Activated T-cell treated with anti-CD3 and anti-CD28 coated beads, Interleukin-2, amount 50 U/mL, for 24 hours (primary cell): ENCODE measurements around the gene CA4.
"Not testable (repeated sequence)": the region's sequence is repeated elsewhere in the genome, so short reads cannot be mapped to it uniquely, and the experiment has no call there.

Source experiments
- DNase-seq: peaks from one replicate; pipeline ENCODE4 v3.0.0-alpha.2; 2020
- H3K27ac Mint-ChIP-seq: 2 replicates; pipeline ENCODE4 v1.8.0; 2020; ENCODE audit warnings: mild to moderate bottlenecking, mixed read lengths
- H3K27me3 Mint-ChIP-seq: 2 replicates; pipeline ENCODE4 v1.8.0; 2020; ENCODE audit warnings: mixed read lengths
- H3K36me3 Mint-ChIP-seq: 2 replicates; pipeline ENCODE4 v1.8.0; 2020; ENCODE audit warnings: low read depth, mixed read lengths
- H3K4me1 Mint-ChIP-seq: 2 replicates; pipeline ENCODE4 v1.8.0; 2020; ENCODE audit warnings: low read depth, mixed read lengths
- H3K4me3 Mint-ChIP-seq: 2 replicates; pipeline ENCODE4 v1.8.0; 2020; ENCODE audit warnings: mild to moderate bottlenecking, moderate library complexity, mixed read lengths
- H3K9me3 Mint-ChIP-seq: 2 replicates; pipeline ENCODE4 v1.8.0; 2020; ENCODE audit warnings: mixed read lengths

The CA4 gene

DNA sequence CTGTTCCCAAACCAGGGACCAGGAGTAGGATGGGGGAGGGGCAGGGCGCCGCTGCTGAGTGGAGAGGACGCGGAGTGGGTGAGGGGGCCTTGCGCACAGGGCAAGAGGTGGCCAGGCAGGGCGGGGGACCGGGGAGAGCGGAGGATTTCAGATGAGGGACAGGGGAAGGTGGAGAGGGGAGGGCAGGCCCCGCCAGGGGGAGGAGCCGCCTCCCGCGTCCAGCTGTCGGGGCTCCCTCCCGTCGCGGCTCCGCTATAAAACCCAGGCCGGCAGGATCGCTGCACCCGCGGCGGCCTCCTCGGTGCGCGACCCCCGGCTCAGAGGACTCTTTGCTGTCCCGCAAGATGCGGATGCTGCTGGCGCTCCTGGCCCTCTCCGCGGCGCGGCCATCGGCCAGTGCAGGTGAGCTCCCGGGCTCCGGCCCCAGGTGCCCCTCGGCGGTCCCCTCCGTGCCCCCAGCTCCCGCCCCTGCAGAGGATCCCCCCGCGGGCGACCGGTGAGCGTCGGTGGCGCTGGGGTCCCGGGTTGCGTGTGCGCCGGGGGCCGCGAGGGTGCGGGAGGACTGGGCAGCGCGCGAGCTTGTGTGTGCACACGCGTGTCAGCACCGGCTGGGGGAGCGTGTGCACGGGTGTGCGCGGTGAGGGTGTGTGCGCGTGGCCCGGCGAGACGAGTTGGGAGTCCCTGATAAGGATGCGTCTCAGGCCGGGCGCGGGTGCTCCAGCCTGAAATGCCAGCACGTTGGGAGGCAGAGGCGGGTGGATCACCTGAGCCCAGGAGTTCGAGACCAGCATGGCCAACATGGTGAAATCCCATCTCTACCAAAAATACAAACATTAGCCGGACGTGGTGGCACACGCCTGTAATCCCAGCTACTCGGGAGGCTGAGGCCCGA, at the start of gene CA4:
Gene CA4, plus strand, starts transcription at position 283 of the 892 bp plus-strand sequence. Its CDS starts 62 bp downstream, at position 345.
- Mint-ChIP-seq H3K4me1 (peaks cover 20% of the 10 kb centered on the region), H3K27me3 (peaks cover 89% of the 10 kb centered on the region), H3K4me3 (peak within 1 kb of the TSS; percentile 62), H3K36me3 (no peaks in the 10 kb centered on the region), H3K27ac (no peak within 1 kb of the TSS), H3K9me3 (no peaks in the 10 kb centered on the region)
- DNase-seq = no peak

DNA sequence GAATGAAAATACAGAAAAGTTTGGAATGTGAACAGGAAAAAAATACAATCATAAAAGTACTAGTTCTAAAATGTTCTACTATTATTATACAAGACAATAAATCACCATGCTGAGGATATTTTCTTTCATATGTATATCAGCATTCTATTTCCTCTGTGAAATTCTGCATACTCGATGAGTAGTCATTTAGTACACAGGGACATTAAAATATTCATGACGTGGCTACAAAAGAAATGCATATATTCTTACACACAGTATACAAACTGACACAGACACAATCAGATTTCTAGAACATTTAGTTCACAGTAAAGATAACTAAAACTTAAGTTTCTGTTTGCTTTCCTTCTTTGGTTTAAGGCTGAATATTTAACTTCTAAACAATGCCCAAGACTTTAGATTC, 49.2 kb upstream of the CA4 start:
- not testable (repeated sequence) for H3K9me3 Mint-ChIP-seq, DNase-seq, H3K4me3 Mint-ChIP-seq, H3K27ac Mint-ChIP-seq, H3K36me3 Mint-ChIP-seq
- Mint-ChIP-seq H3K27me3 (peaks cover 31% of the 10 kb centered on the region), H3K4me1 (peaks cover 12% of the 10 kb centered on the region)

DNA sequence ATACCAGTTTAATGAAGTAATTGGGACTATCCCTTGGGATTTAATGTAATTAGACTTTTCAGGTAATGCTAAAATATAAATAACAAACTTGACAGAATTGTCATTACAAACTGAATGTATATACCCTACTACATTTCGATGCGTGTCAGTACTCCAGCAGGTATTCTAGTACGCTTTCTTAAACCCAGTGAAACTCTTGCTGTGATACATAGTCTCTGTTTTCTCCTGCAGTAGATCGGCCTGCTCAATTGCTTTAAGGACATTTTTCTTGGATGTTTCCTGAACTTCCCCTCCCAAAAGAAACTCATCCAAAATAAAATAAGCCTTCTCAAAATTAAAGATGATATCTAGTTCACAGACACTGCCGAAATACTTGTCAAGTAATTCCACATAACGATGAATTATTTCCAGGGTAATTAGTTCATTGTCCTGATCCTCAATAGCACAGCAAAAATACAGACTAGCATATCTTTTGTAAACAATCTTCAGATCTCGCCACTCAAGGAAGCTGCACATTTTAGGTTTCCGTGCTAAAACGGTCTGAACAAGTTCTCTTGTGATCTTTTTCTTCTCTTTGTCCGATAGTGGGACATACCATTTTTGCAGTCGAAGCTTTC, 47.6 kb upstream of the CA4 start:
- not testable (repeated sequence) for DNase-seq, H3K36me3 Mint-ChIP-seq, H3K27ac Mint-ChIP-seq, H3K9me3 Mint-ChIP-seq
- peaks cover 40% of the 10 kb centered on the region for H3K27me3 Mint-ChIP-seq
- H3K4me3 Mint-ChIP-seq = peak overlapping the region; percentile 55
- peaks cover 17% of the 10 kb centered on the region for H3K4me1 Mint-ChIP-seq

DNA sequence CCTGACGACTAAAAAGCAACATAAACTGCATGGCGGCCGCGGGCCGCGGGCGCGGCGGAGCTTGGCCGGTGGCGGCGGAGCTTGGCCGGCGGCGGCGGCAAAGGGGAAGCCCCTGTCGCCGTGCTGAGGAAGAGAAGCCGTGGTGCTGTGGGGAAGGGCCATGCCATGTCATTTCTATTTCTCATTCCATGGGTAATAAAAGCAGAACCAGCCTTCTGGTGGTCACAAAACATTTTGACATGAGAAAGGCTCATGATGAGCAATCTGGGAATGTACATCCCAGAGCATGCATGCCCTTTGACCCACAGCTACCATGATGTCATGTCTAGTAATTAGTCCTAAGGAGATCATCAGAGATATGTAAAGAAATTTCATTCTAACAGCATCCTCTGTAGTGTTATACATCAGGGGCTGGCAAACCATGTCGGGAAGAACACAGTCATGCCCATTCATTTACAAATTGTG, 47.1 kb upstream of the CA4 start:
- peaks cover 17% of the 10 kb centered on the region for H3K4me1 Mint-ChIP-seq
- H3K27me3 Mint-ChIP-seq = peaks cover 43% of the 10 kb centered on the region
- H3K27ac Mint-ChIP-seq = no peak overlapping the region
- H3K9me3 Mint-ChIP-seq = no peaks in the 10 kb centered on the region
- H3K36me3 Mint-ChIP-seq = no peaks in the 10 kb centered on the region
- DNase-seq = peak; percentile 47
- peak overlapping the region; percentile 55 for H3K4me3 Mint-ChIP-seq

DNA sequence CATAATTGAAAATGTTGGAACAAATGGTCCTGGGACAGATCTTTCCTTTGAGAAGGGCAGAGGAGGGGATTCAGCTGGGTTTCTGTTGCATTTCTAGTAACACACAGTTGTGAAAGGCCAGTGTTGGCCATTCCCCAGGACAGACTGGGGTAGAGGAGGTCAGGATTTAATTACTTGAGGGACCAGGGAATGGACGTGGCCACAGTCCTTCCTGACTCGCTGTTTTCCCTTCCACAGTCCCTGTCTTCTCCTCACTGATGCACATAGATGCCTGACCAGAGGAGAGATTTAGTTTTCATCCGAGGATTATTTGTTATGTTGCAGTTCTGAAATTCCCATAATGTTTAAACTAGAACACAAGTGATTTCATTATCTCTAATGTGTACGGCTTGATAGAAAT, 45.8 kb upstream of the CA4 start:
- H3K4me3 Mint-ChIP-seq = no peak overlapping the region
- H3K27ac Mint-ChIP-seq = no peak overlapping the region
- H3K4me1 Mint-ChIP-seq = peaks cover 17% of the 10 kb centered on the region
- H3K36me3 Mint-ChIP-seq = no peaks in the 10 kb centered on the region
- H3K27me3 Mint-ChIP-seq = peaks cover 45% of the 10 kb centered on the region
- H3K9me3 Mint-ChIP-seq = no peaks in the 10 kb centered on the region
- no peak for DNase-seq

DNA sequence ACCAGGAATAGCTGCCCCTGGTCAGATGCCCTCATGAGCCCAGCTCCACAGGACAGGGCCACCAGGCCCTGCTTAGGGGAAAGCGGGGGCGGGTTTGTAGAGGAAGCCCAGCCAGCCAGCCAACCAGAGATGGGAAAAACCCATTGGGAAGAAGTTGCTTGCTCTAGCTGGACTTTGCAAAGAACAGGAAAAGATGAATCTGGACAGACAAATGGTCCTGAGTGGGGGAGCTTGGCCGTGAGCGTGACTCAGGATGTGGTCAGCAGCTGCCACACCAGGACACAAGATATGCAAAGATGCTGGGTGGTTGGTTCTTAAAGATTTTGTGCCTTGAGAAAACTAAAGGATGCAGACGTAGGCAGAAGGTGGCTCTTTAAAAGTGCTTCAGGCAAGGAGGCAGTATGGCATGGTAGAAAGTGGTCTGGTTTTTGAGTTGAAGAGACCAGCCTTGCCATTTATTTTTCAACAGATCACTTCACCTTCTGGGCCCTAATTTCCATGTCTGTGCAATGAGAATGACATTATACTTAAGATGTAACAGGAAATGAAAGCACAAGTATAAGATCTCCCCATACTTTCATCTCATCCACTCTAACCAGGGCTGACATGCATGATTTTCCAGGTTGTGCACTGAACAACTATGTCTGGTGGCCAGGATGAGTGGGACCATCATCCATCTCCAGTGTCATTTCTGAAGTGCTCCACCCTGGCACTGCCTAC, 43.3 kb upstream of the CA4 start:
- Mint-ChIP-seq H3K36me3 (no peaks in the 10 kb centered on the region), H3K27ac (no peak overlapping the region), H3K4me3 (no peak overlapping the region), H3K27me3 (peaks cover 49% of the 10 kb centered on the region), H3K4me1 (peaks cover 17% of the 10 kb centered on the region), H3K9me3 (no peaks in the 10 kb centered on the region)
- no peak for DNase-seq

DNA sequence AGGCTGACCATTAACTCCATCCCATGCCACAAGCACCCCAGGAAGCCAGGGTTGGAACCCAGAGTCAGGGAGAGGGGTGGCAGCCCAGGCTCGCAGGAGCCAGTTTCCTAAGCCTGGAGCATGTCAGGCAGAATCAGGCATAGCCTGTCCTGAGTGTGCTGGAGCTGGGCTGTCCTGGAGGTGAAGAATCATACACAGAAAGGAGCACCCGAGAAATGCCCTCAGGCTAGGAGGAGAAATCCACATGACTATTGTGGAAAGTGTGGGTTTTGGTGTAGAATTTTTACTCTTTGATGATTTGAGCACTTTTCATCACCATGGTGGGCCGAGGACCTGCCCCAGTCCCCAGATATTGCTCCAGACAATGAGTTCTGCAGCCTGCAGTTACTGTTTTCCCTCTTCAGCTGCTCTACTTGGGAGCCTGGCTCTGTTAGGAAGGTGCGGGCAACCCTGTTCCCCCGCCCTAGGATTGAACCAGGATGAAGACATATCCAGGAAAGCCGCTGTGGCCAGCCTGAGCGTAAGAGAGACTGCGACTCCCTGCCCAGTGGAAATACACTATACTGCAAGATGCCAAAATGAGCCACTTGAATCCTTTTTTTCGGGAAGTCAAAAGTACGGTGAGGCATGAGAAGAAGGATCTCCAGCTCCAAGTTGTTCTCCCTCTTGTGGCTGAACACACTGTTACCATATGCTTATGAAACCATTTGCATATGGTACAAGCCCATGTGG, 42.1 kb upstream of the CA4 start:
- Mint-ChIP-seq H3K4me3 (no peak overlapping the region), H3K27ac (no peak overlapping the region), H3K36me3 (no peaks in the 10 kb centered on the region), H3K9me3 (no peaks in the 10 kb centered on the region), H3K4me1 (peaks cover 10% of the 10 kb centered on the region), H3K27me3 (peaks cover 42% of the 10 kb centered on the region)
- no peak for DNase-seq

DNA sequence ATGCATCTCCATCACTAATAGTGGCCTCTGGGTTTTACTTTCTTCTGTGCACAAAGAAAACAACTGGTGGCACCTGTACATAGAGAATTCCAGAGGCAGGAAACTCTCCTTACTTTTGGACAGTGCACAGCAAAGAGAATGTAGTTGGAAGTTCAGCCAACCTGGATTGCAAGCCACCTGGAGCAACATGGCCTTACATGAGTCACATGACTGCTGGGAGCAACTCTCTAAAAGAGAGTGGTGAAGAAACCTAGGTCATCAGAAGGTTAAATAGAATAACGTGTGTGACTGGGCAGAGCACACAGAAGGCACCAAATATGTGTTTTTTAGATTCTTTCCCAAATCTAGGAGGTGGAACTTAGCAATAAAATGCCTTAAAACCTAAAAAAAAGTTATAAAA, 41.5 kb upstream of the CA4 start:
- peaks cover 38% of the 10 kb centered on the region for H3K27me3 Mint-ChIP-seq
- DNase-seq, H3K4me3 Mint-ChIP-seq, H3K27ac Mint-ChIP-seq, H3K36me3 Mint-ChIP-seq, H3K4me1 Mint-ChIP-seq, H3K9me3 Mint-ChIP-seq: not testable (repeated sequence)

DNA sequence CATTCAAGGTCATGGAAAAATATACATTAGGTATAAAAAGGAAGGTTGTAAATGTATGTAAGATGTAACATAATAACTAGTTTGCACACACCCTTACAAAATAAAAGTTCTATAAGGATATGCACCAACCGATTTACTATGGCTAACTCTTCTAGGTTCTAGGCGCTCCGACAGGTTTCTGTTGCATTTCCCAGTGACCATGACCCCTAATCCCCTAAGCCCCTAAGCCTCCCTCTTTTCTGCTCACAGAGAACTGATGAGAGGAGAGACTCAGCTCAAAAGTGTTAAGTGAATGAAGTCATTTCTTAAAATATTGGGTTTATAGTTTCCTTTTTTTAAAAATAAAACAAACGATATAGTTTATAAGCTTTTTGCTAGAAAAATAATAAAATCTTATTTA, 41.1 kb upstream of the CA4 start:
- H3K9me3 Mint-ChIP-seq = no peaks in the 10 kb centered on the region
- peaks cover 35% of the 10 kb centered on the region for H3K27me3 Mint-ChIP-seq

DNA sequence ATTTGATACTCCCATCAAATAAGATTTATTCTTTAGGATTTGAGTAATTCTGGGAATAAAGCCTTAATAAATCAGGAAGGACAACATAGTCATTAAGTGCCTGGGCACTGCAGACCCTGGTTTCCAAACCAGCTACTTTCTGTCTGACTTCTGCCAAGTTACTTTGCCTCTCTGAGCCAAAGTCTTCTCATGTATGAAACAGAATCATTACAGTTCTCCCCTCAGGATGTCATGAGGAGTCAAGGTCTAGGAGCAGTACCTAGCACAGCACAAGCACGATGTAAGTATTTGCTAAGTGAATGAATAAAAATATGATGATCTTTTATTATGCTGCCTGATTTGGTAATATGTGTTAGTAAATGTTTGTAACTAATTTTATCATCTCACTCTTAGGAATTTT, 40.6 kb upstream of the CA4 start:
- no peak for DNase-seq
- Mint-ChIP-seq H3K4me3 (no peak overlapping the region), H3K9me3 (no peaks in the 10 kb centered on the region), H3K27me3 (peaks cover 31% of the 10 kb centered on the region), H3K27ac (no peak overlapping the region), H3K4me1 (peaks cover 4% of the 10 kb centered on the region), H3K36me3 (no peaks in the 10 kb centered on the region)

More for the DNA sequence above, 41.1 kb upstream of the CA4 start:
- DNase-seq = no peak
- Mint-ChIP-seq H3K27ac (no peak overlapping the region), H3K4me3 (no peak overlapping the region), H3K36me3 (no peaks in the 10 kb centered on the region), H3K4me1 (peaks cover 4% of the 10 kb centered on the region)

DNA sequence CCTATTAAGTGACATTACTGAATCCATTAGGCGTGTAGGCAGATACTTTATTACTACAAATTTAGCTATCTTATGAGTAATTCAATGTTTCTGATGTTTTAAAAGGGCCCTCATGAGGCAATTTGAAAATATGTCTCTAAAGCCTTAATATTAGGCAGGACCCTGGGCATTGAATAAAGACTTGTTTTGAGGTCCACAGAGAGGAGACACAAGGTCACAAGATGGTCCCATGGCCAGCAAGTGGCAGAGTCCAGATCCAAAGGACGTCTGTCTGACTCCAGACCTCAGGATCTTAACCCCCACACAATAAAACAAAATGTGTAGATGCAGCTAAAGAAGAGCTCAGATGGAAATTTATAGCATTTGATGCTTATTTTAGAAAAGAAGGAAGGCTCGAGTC, 39.2 kb upstream of the CA4 start:
- H3K36me3 Mint-ChIP-seq = no peaks in the 10 kb centered on the region
- no peaks in the 10 kb centered on the region for H3K9me3 Mint-ChIP-seq
- no peak for DNase-seq
- no peak overlapping the region for H3K4me3 Mint-ChIP-seq
- peaks cover 31% of the 10 kb centered on the region for H3K27me3 Mint-ChIP-seq
- peaks cover 4% of the 10 kb centered on the region for H3K4me1 Mint-ChIP-seq
- H3K27ac Mint-ChIP-seq = no peak overlapping the region

DNA sequence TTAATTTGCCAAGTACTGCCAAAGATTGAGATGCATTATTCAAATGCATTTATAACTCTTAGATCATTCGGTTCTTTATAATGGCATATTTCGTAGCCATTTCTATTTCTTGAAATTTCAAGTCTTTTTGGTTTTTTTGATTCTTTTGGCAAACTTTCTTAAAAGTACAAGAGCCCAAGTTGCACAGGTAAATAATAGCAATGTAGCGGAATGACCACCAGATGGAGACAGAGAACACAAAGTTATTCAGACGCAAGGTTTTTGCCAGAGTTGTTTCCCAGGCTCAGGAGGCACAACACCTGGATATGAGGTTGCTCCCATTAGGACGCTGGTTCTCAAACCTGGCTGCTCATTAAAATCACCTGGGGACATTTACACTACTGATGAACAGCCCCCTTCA, 38.1 kb upstream of the CA4 start:
- not testable (repeated sequence) for H3K4me1 Mint-ChIP-seq, H3K9me3 Mint-ChIP-seq, H3K27ac Mint-ChIP-seq, H3K36me3 Mint-ChIP-seq, DNase-seq, H3K4me3 Mint-ChIP-seq
- peaks cover 23% of the 10 kb centered on the region for H3K27me3 Mint-ChIP-seq

DNA sequence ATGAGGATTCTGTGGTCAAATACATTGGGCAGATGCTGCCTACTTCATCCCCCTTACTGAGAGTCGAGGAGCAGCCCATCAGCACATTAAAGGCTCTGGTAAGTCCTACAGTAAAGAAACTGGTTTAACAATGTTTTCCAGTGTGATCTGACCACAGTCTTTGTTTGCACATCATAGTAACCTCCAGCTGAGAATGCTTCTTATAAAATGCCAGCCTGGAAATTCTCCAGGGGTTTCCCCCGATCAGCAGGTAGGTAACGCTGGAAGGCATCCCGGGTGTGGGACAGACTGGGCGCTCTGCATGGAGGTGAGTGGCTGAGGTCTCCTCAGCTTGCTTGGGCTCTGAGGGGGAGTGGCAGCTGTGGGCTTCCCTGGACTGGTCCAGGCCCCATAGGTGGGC, 34.4 kb upstream of the CA4 start:
- H3K27me3 Mint-ChIP-seq, H3K4me3 Mint-ChIP-seq, H3K27ac Mint-ChIP-seq, H3K4me1 Mint-ChIP-seq, H3K36me3 Mint-ChIP-seq, H3K9me3 Mint-ChIP-seq, DNase-seq: not testable (repeated sequence)

DNA sequence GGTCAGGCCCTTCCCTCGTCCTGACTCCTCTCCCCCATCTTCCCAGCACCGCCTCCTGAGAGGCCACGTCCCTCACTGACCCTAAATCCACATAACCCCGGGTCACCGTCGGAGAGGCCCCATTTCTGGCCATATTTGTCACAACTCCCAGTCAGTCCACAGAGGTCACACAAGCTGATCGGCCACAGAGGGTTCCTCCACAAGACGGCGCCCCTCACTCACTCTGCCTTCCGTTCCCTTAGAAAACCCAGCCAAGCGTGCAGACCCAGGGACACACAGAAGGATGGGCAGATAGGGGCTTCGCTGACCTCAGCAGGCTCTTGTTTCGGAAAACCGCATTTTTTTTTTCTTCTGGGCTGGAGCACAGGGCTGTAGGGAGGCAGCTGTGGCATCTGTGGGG, 33.6 kb upstream of the CA4 start:
- not testable (repeated sequence) for H3K36me3 Mint-ChIP-seq, H3K9me3 Mint-ChIP-seq, DNase-seq, H3K4me3 Mint-ChIP-seq, H3K27ac Mint-ChIP-seq, H3K27me3 Mint-ChIP-seq, H3K4me1 Mint-ChIP-seq
